ENCODE measurements around the gene ZNF408.

- TF ChIP-seq EZH2 (IDR thresholded peaks at IDR 0.05; ENCODE audit: borderline replicate concordance, low read length): no peak
- no peak for TF ChIP-seq CTCF (IDR thresholded peaks at IDR 0.05; ENCODE audit: low read length)
Measured at GRCh38 chr11:46659908-46660307, 40.9 kb upstream of the ZNF408 start.
